Pancreas (tissue), 10 donors: Measurements from ENCODE around the gene UBE2C. TPM values are rescaled to one million over a fixed set of nuclear protein-coding genes. Genes with fewer than 3 reads are reported as not detected.

Experiments used
- ATAC-seq, 4 donors: fragments of 200-7000 bp; cut with Tn5 transposase; one replicate each; pipeline versions ENCODE4 v1.8.0 to v1.9.1; 2020; ENCODE audit warnings: mild to moderate bottlenecking in 4 of 4, moderate library complexity in 4 of 4
- DNase-seq, 6 donors: peaks; one replicate each; pipeline ENCODE4 v3.0.0-alpha.2; 2020
- FAIRE-seq: peaks from 2 replicates; lab custom pipeline; 2012; peaks lifted over from hg19 to GRCh38; lab: Jason Lieb, UNC
- H3K27ac ChIP-seq, 4 donors: fragments of 200-600 bp; sonication (generic); 1 replicate in 3 of 4; 2 replicates in 1 of 4; pipeline versions ENCODE4 v1.5.0 to v1.8.0; 2020
- H3K27me3 ChIP-seq, 4 donors: fragments of 200-600 bp; one replicate each; pipeline ENCODE4 v1.8.0; 2021
- H3K36me3 ChIP-seq, 3 donors: fragments of 200-600 bp; sonication (generic) in 1 of 3; one replicate each; pipeline versions ENCODE4 v1.5.0 to v1.8.0; 2020 to 2021
- H3K4me1 ChIP-seq, 3 donors: fragments of 200-600 bp; one replicate each; pipeline ENCODE4 v1.8.0; 2021
- H3K4me3 ChIP-seq, 4 donors: fragments of 200-600 bp; sonication (generic) in 2 of 4; one replicate each; pipeline versions ENCODE4 v1.5.0 to v1.8.0; 2020 to 2021
- H3K9me3 ChIP-seq, 4 donors: fragments of 200-600 bp; one replicate each; pipeline ENCODE4 v1.8.0; 2021
- WGBS, 2 donors: extraction: QIAGEN DNeasy Blood & Tissue Kit; methylation state at CpG; one replicate each; pipeline ENCODE4 v1.1.7; 2013; 5-methylcytosine and 5-hydroxymethylcytosine counted together
- intact Hi-C, 3 donors: fragments of 100-400 bp; cut with DNase I; formaldehyde crosslinking; loops; one replicate each; pipeline versions ENCODE4 v1.11.1 to v1.14.2; 2022
- polyA plus RNA-seq, 2 donors: library from polyadenylated mRNA; stranded (reverse); fragments of 200-250 nt; gene quantifications; one replicate each; pipeline ENCODE4 v1.2.3, GENCODE V29; 2013
- total RNA-seq, 6 donors: library from RNA; stranded (reverse); fragmentation: NEBNext Ultra II Directional in 4 of 6; extraction: Animal tissue kit (Norgen Biotek cat#: 25700) in 4 of 6; gene quantifications; one replicate each; pipeline versions ENCODE4 v1.2.1 to v1.2.4, GENCODE V29; 2021 to 2023
- TF ChIP-seq, protein P1 (sequence below), 4 donors: fragments of 200-600 bp; sonication (generic) in 3 of 4; IDR thresholded peaks; one replicate each; pipeline versions ENCODE4 v1.5.0 to v1.8.0; 2021; ENCODE audit warnings: antibody characterized with exemption in 4 of 4
- donor health status: healthy with polysubstance abuse.
- donor health status: DM: no; HTN: no; CAD: no; lungs with moderate emphysema.
- donor health status: DM: no; HTN: no; CAD: no.
- donor health status: control.
- donor health status: control.
- donor health status: Bipolar disorder and iron deficiency.
- donor health status: DM: yes; HTN: yes; CAD: no.
- donor health status: DM: no; HTN: no; CAD: no.
- donor health status: DM: no; HTN: no; CAD: no.
- donor health status: DM: yes; HTN: yes; CAD: no.

UBE2C gene
- total and polyA plus RNA-seq, 8 donors, result 0.31 to 1.9 (median 0.73) TPM; not detected in 2

DNA sequence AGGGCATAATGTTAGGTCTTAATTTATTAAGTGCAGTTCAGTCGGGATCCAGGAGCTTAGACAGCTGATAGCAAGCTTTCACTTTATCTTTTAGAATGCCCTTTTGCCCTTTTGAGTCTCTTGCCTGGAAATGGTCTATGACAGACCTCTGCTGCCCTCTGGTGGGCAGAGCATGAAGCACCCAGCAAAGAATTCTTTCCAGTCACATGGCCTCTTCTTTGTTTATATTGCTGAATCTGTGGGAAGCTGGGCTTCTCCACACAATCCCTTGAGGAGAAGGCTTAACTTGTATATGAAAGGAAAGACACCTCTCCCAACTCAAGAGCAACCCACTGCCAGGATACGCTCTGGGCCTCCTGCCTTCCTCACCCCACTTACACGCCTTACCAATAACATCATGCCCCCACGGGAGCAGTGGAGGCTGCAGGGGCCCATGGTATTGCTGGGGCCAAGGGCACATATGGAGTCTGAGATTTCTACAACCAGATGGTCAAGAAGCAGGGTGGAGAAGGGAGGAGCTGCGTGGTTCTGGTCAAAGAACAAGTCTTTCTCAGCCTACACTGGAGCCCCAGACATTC is 41.2 kb upstream of the UBE2C start:
- Histone ChIP-seq H3K4me3 (no peak overlapping the region), H3K27ac (no peak overlapping the region), H3K27me3 (no peaks in the 10 kb centered on the region), H3K36me3 (no peaks in the 10 kb centered on the region), H3K4me1 (peaks cover 0 to 8% (median 0%) of the 10 kb centered on the region in 3 donors), H3K9me3 (no peaks in the 10 kb centered on the region)
- 21 to 23% methylated on average over 5 of the region's 5 CpGs for WGBS, 2 donors
- TF ChIP-seq, protein P1, sequence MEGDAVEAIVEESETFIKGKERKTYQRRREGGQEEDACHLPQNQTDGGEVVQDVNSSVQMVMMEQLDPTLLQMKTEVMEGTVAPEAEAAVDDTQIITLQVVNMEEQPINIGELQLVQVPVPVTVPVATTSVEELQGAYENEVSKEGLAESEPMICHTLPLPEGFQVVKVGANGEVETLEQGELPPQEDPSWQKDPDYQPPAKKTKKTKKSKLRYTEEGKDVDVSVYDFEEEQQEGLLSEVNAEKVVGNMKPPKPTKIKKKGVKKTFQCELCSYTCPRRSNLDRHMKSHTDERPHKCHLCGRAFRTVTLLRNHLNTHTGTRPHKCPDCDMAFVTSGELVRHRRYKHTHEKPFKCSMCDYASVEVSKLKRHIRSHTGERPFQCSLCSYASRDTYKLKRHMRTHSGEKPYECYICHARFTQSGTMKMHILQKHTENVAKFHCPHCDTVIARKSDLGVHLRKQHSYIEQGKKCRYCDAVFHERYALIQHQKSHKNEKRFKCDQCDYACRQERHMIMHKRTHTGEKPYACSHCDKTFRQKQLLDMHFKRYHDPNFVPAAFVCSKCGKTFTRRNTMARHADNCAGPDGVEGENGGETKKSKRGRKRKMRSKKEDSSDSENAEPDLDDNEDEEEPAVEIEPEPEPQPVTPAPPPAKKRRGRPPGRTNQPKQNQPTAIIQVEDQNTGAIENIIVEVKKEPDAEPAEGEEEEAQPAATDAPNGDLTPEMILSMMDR (IDR thresholded peaks at IDR 0.05), result peak; percentile 84 to 94 (median 90)
- FAIRE-seq, result peak; percentile 90
- intact Hi-C loops, result loop anchor here in 2 of 3 donors (5.0 to 10.0 kb wide), 2 partner anchors 316 to 454 kb away; no protein-coding TSS in a partner anchor
- peak; percentile 93 to 99 (median 97) for ATAC-seq
- peak; percentile 66 to 92 (median 88) for DNase-seq

DNA sequence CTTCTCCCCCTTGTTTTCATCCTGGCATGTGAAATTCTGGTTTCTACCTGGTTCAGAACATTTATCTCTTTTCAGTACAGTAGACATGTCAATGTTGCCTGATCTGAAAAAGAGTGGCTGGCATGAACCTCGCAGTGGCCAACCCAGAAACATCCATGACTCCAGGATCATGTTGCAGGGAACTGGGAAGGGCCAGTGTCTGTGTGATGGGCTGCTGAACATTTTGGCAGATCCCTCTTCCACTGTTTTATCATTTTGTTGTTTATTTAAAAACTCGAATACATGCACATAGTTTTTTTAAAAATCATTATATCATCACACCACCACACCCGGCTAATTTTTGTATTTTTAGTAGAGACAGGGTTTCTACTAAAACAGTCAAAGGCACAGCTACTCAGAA is 39.8 kb upstream of the UBE2C start:
- intact Hi-C loops, result loop anchor here in 2 of 3 donors (5.0 to 10.0 kb wide), 2 partner anchors 318 to 455 kb away; no protein-coding TSS in a partner anchor
- ATAC-seq (no peak), DNase-seq (no peak), FAIRE-seq (no peak)
- WGBS, 2 donors, result 51 to 60% methylated on average over 3 of the region's 3 CpGs
- H3K27me3 ChIP-seq, result no peaks in the 10 kb centered on the region
- H3K36me3 ChIP-seq, result no peaks in the 10 kb centered on the region
- H3K4me3 ChIP-seq, result no peak overlapping the region
- no peaks in the 10 kb centered on the region for H3K9me3 ChIP-seq
- TF ChIP-seq, protein P1 (IDR thresholded peaks at IDR 0.05), result no peak
- peaks cover 0 to 8% (median 0%) of the 10 kb centered on the region in 3 donors for H3K4me1 ChIP-seq
- H3K27ac ChIP-seq, result no peak overlapping the region

DNA sequence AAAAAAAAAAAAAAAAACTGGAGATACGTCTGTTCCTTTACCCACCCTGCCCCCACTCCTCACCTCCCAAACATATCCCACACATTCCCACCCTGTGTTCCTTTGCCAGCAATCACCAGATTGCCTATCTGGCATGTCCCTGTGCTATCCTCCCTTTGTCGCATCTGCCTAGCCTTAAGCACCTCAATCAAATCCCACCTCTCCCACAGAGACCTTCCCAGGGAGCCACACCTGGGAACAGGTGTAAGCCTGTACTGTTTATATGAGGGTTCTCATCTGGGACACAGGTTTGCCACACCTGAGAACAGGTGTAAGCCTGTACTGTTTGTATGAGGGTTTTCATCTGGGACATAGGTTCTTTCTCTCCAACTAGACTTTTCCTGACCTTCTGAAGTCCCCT is 37.5 kb upstream of the UBE2C start:
- intact Hi-C loops, result loop anchor here in 2 of 3 donors (5.0 to 10.0 kb wide), 2 partner anchors 320 to 458 kb away; no protein-coding TSS in a partner anchor

DNA sequence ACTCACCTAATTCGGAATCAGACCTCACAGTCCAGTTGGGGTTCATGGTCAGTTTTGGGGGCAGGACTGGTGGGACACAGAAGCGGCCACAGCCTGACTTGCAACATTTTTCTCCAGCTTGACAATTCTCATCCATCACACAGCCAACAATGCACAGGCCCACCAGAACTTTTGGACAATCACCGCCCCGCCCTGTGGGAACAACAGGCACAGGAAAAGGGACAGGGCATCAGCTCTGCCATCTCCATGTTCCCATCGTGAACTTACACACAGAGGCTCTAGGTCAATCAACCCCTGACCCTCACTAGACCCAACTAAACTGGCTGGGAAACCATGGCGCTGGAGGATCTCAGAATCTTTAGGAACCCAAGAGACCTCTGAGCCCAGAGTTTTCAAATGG is 37.0 kb upstream of the UBE2C start:
- no peak overlapping the region for H3K27ac ChIP-seq
- H3K27me3 ChIP-seq, result no peaks in the 10 kb centered on the region
- DNase-seq (no peak), ATAC-seq (no peak), FAIRE-seq (no peak)
- H3K9me3 ChIP-seq, result no peaks in the 10 kb centered on the region
- H3K4me1 ChIP-seq, result peaks cover 8 to 30% (median 8%) of the 10 kb centered on the region in 3 donors
- intact Hi-C loops, result loop anchor here in 1 of 3 donors (10.0 kb wide), 1 partner anchor 321 kb away; no protein-coding TSS in a partner anchor
- no peak overlapping the region for H3K4me3 ChIP-seq
- WGBS, 2 donors, result 86 to 87% methylated on average over 6 of the region's 6 CpGs
- TF ChIP-seq, protein P1 (IDR thresholded peaks at IDR 0.05), result no peak
- H3K36me3 ChIP-seq, result no peaks in the 10 kb centered on the region

More for the DNA sequence above, 37.5 kb upstream of the UBE2C start:
- no peaks in the 10 kb centered on the region for H3K9me3 ChIP-seq
- no peaks in the 10 kb centered on the region for H3K36me3 ChIP-seq
- no peak overlapping the region for H3K27ac ChIP-seq
- DNase-seq (no peak), FAIRE-seq (no peak), ATAC-seq (no peak)
- H3K4me3 ChIP-seq, result no peak overlapping the region
- WGBS, 2 donors, result 63 to 85% methylated on average over 2 of the region's 2 CpGs
- TF ChIP-seq, protein P1 (IDR thresholded peaks at IDR 0.05), result no peak
- peaks cover 7 to 25% (median 8%) of the 10 kb centered on the region in 3 donors for H3K4me1 ChIP-seq
- H3K27me3 ChIP-seq, result no peaks in the 10 kb centered on the region

DNA sequence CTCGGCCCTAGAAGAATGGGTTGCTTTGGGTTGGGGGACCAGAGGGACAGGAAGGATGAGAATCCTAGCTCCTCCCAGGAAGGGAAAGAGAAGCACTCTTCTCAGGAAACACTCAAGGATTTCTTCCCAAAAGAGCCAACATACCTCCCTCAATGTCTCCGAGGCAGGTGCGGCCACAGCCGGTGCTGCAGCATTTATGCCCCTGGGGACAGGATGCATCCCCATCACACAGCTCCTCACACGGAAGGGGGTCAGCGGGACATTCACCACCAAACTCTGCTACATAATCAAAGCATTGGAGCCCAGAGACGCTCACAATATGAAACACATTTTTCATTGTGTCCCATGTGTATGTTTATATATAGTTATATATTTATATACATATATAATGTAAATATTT is 35.5 kb upstream of the UBE2C start:
- Histone ChIP-seq H3K36me3 (no peaks in the 10 kb centered on the region), H3K4me1 (peaks cover 8 to 34% (median 17%) of the 10 kb centered on the region in 3 donors), H3K27ac (no peak overlapping the region), H3K27me3 (no peaks in the 10 kb centered on the region), H3K9me3 (no peaks in the 10 kb centered on the region), H3K4me3 (no peak overlapping the region)
- no peak for ATAC-seq
- WGBS, 2 donors, result 75 to 89% methylated on average over 7 of the region's 7 CpGs
- DNase-seq, result no peak
- no peak for FAIRE-seq
- intact Hi-C loops, result loop anchor here in 1 of 3 donors (10.0 kb wide), 1 partner anchor 322 kb away; no protein-coding TSS in a partner anchor
- TF ChIP-seq, protein P1 (IDR thresholded peaks at IDR 0.05), result no peak
